HEK293 (cell line): ENCODE measurements around the gene MYOG.

Experiments
- CTCF ChIA-PET: fragments of 350-600 bp; formaldehyde crosslinking; extraction: SDS; loops from one replicate; lab custom pipeline; 2021; ENCODE audit warnings: antibody characterized with exemption; lab: Yijun Ruan, JAX
- POLR2A ChIA-PET: fragments of 300-600 bp; formaldehyde crosslinking; extraction: SDS; loops from one replicate; lab custom pipeline; 2020; ENCODE audit warnings: antibody characterized with exemption, inconsistent platforms; lab: Yijun Ruan, JAX
- H3K27ac ChIP-seq: fragments of 200-500 bp; sonication (Bioruptor generic); 2 replicates; pipeline ENCODE4 v1.5.1; 2014; ENCODE audit warnings: low read depth, low read length, control low read depth, inconsistent platforms; ENCODE audit errors: extremely low read depth
- H3K36me3 ChIP-seq, 2 experiments: fragments of 200-500 bp in 1 of 2; sonication (Bioruptor generic) in 1 of 2; 1 replicate in 1 of 2; 2 replicates in 1 of 2; pipeline ENCODE4 v1.5.1; 2014 to 2017; ENCODE audit warnings: inconsistent platforms in 2 of 2, low read length in 2 of 2; ENCODE audit not compliant: control insufficient read depth in 2 of 2, insufficient read depth in 1 of 2
- H3K4me1 ChIP-seq: fragments of 200-500 bp; sonication (Bioruptor generic); 2 replicates; pipeline ENCODE4 v1.5.1; 2014; ENCODE audit warnings: mild to moderate bottlenecking, low read length, inconsistent platforms; ENCODE audit not compliant: control insufficient read depth, insufficient read depth
- H3K4me3 ChIP-seq: 2 replicates; pipeline ENCODE4 v1.5.1; 2011; ENCODE audit warnings: low read depth, mild to moderate bottlenecking, control low read depth, low read length, moderate library complexity
- H3K9me3 ChIP-seq: fragments of 200-500 bp; sonication (Bioruptor generic); 2 replicates; pipeline ENCODE4 v1.5.1; 2014; ENCODE audit warnings: low read depth, low read length, inconsistent platforms; ENCODE audit not compliant: control insufficient read depth, insufficient read depth
- ATF2 ChIP-seq: fragments of 450-650 bp; formaldehyde crosslinking; IDR thresholded peaks from 2 replicates; pipeline ENCODE4 v1.5.1; 2016; ENCODE audit warnings: missing biosample characterization, missing genetic modification characterization, low read depth
- GFI1B ChIP-seq: fragments of 450-650 bp; formaldehyde crosslinking; IDR thresholded peaks from 2 replicates; pipeline ENCODE4 v1.5.1; 2016; ENCODE audit warnings: missing biosample characterization, missing genetic modification characterization
- SALL2 ChIP-seq: fragments of 450-650 bp; formaldehyde crosslinking; IDR thresholded peaks from 2 replicates; pipeline ENCODE4 v1.5.0; 2017; ENCODE audit warnings: missing biosample characterization, mild to moderate bottlenecking, missing genetic modification characterization, borderline replicate concordance
- SETDB1 ChIP-seq: IDR thresholded peaks from one replicate; pipeline ENCODE4 v1.6.1; 2017; ENCODE audit warnings: mild to moderate bottlenecking, low read length, moderate library complexity, mixed read lengths; ENCODE audit not compliant: insufficient read length
- YY2 ChIP-seq: fragments of 450-650 bp; formaldehyde crosslinking; IDR thresholded peaks from 2 replicates; pipeline ENCODE4 v1.5.1; 2016; ENCODE audit warnings: missing biosample characterization, missing genetic modification characterization
- ZBTB17 ChIP-seq: fragments of 450-650 bp; formaldehyde crosslinking; IDR thresholded peaks from 2 replicates; pipeline ENCODE4 v1.5.1; 2016; ENCODE audit warnings: missing biosample characterization, missing genetic modification characterization
- ZBTB21 ChIP-seq: fragments of 450-650 bp; formaldehyde crosslinking; IDR thresholded peaks from 2 replicates; pipeline ENCODE4 v1.5.1; 2017; ENCODE audit warnings: missing biosample characterization, missing genetic modification characterization
- ZBTB7A ChIP-seq: fragments of 450-650 bp; formaldehyde crosslinking; IDR thresholded peaks from 2 replicates; pipeline ENCODE4 v1.5.1; 2016; ENCODE audit warnings: low read depth, missing biosample characterization, missing genetic modification characterization
- ZNF121 ChIP-seq: fragments of 450-650 bp; formaldehyde crosslinking; IDR thresholded peaks from 2 replicates; pipeline ENCODE4 v1.5.1; 2016; ENCODE audit warnings: missing biosample characterization, missing genetic modification characterization
- ZNF174 ChIP-seq: fragments of 450-650 bp; formaldehyde crosslinking; IDR thresholded peaks from 2 replicates; pipeline ENCODE4 v1.5.0; 2017; ENCODE audit warnings: missing biosample characterization, mild to moderate bottlenecking, missing genetic modification characterization
- ZNF19 ChIP-seq: fragments of 450-650 bp; formaldehyde crosslinking; IDR thresholded peaks from 2 replicates; pipeline ENCODE4; 2016; ENCODE audit warnings: missing biosample characterization, missing genetic modification characterization, low read depth
- ZNF211 ChIP-seq: fragments of 450-650 bp; formaldehyde crosslinking; IDR thresholded peaks from 2 replicates; pipeline ENCODE4 v1.5.1; 2016; ENCODE audit warnings: low read depth, missing biosample characterization, missing genetic modification characterization
- ZNF266 ChIP-seq: fragments of 450-650 bp; formaldehyde crosslinking; IDR thresholded peaks from 2 replicates; pipeline ENCODE4 v1.5.1; 2016; ENCODE audit warnings: missing biosample characterization, missing genetic modification characterization, low read depth
- ZNF311 ChIP-seq: fragments of 450-650 bp; formaldehyde crosslinking; IDR thresholded peaks from 2 replicates; pipeline ENCODE4 v1.5.1; 2017; ENCODE audit warnings: missing biosample characterization, missing genetic modification characterization, borderline replicate concordance
- ZNF416 ChIP-seq: fragments of 450-650 bp; formaldehyde crosslinking; IDR thresholded peaks from 2 replicates; pipeline ENCODE4 v1.5.1; 2016; ENCODE audit warnings: missing biosample characterization, missing genetic modification characterization
- ZNF433 ChIP-seq: fragments of 450-650 bp; formaldehyde crosslinking; IDR thresholded peaks from 2 replicates; pipeline ENCODE4 v1.5.1; 2016; ENCODE audit warnings: missing biosample characterization, missing genetic modification characterization, low read depth
- ZNF514 ChIP-seq: fragments of 450-650 bp; formaldehyde crosslinking; IDR thresholded peaks from 2 replicates; pipeline ENCODE4 v1.5.1; 2016; ENCODE audit warnings: missing biosample characterization, missing genetic modification characterization
- ZNF548 ChIP-seq: fragments of 450-650 bp; formaldehyde crosslinking; IDR thresholded peaks from 2 replicates; pipeline ENCODE4 v1.5.1; 2016; ENCODE audit warnings: missing biosample characterization, missing genetic modification characterization
- ZNF558 ChIP-seq: fragments of 450-650 bp; formaldehyde crosslinking; IDR thresholded peaks from 2 replicates; pipeline ENCODE4 v1.5.1; 2016; ENCODE audit warnings: missing biosample characterization, missing genetic modification characterization
- ZNF660 ChIP-seq: fragments of 450-650 bp; IDR thresholded peaks from 2 replicates; pipeline ENCODE4 v1.5.1; 2018; ENCODE audit warnings: missing biosample characterization, mild to moderate bottlenecking, missing genetic modification characterization
- ZNF768 ChIP-seq: fragments of 450-650 bp; formaldehyde crosslinking; IDR thresholded peaks from 2 replicates; pipeline ENCODE4 v1.5.1; 2018; ENCODE audit warnings: missing biosample characterization, mild to moderate bottlenecking, missing genetic modification characterization
- ZNF777 ChIP-seq: fragments of 450-650 bp; formaldehyde crosslinking; IDR thresholded peaks from 2 replicates; pipeline ENCODE4 v1.5.1; 2017; ENCODE audit warnings: missing biosample characterization, missing genetic modification characterization, borderline replicate concordance
- TF ChIP-seq, protein P1 (sequence below): fragments of 450-650 bp; formaldehyde crosslinking; IDR thresholded peaks from 2 replicates; pipeline ENCODE4 v1.5.1; 2017; ENCODE audit warnings: missing biosample characterization, missing genetic modification characterization
- TF ChIP-seq, protein P2 (sequence below): fragments of 450-650 bp; formaldehyde crosslinking; IDR thresholded peaks from 2 replicates; pipeline ENCODE4 v1.5.1; 2016; ENCODE audit warnings: missing biosample characterization, missing genetic modification characterization

Gene MYOG

GRCh38 chr1:203044546-203045250 is 41.1 kb downstream of the MYOG start:
- TF ChIP-seq SALL2 (tag by site-specific recombination) (no peak), ZNF311 (tag by site-specific recombination) (no peak), ZNF121 (no peak), ZNF433 (no peak), ZNF768 (tag by site-specific recombination) (no peak), ZNF514 (tag by site-specific recombination) (no peak), ZBTB17 (tag by site-specific recombination) (no peak), YY2 (tag by site-specific recombination) (no peak), ATF2 (tag by site-specific recombination) (no peak), ZNF174 (tag by site-specific recombination) (no peak), ZNF266 (tag by site-specific recombination) (no peak), ZNF777 (tag by site-specific recombination) (no peak), ZNF416 (tag by site-specific recombination) (no peak), ZNF19 (no peak), ZNF660 (no peak), GFI1B (tag by site-specific recombination) (no peak), ZBTB7A (no peak)
- TF ChIP-seq, protein P1, sequence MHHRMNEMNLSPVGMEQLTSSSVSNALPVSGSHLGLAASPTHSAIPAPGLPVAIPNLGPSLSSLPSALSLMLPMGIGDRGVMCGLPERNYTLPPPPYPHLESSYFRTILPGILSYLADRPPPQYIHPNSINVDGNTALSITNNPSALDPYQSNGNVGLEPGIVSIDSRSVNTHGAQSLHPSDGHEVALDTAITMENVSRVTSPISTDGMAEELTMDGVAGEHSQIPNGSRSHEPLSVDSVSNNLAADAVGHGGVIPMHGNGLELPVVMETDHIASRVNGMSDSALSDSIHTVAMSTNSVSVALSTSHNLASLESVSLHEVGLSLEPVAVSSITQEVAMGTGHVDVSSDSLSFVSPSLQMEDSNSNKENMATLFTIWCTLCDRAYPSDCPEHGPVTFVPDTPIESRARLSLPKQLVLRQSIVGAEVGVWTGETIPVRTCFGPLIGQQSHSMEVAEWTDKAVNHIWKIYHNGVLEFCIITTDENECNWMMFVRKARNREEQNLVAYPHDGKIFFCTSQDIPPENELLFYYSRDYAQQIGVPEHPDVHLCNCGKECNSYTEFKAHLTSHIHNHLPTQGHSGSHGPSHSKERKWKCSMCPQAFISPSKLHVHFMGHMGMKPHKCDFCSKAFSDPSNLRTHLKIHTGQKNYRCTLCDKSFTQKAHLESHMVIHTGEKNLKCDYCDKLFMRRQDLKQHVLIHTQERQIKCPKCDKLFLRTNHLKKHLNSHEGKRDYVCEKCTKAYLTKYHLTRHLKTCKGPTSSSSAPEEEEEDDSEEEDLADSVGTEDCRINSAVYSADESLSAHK (tag by site-specific recombination) = no peak
- no peak overlapping the region for H3K27ac ChIP-seq
- H3K4me1 ChIP-seq = peaks cover 2% of the 10 kb centered on the region; the same call in 1 of the 2 replicates
- H3K36me3 ChIP-seq = no peaks in the 10 kb centered on the region
- ChIA-PET CTCF (interaction anchor here (0.7 to 23.3 kb wide), 4 partner anchors 9 to 222 kb away, joined by 3 to 526 read pairs (median 231); no protein-coding TSS in a partner anchor), POLR2A (no interaction called here)
- no peaks in the 10 kb centered on the region for H3K9me3 ChIP-seq
- no peak overlapping the region for H3K4me3 ChIP-seq

GRCh38 chr1:203043830-203044545 is 41.8 kb downstream of the MYOG start:
- TF ChIP-seq ZNF558 (no peak), ZNF211 (tag by site-specific recombination) (no peak), ZNF548 (tag by site-specific recombination) (no peak), SETDB1 (no peak), ZBTB21 (no peak)
- TF ChIP-seq, protein P2, sequence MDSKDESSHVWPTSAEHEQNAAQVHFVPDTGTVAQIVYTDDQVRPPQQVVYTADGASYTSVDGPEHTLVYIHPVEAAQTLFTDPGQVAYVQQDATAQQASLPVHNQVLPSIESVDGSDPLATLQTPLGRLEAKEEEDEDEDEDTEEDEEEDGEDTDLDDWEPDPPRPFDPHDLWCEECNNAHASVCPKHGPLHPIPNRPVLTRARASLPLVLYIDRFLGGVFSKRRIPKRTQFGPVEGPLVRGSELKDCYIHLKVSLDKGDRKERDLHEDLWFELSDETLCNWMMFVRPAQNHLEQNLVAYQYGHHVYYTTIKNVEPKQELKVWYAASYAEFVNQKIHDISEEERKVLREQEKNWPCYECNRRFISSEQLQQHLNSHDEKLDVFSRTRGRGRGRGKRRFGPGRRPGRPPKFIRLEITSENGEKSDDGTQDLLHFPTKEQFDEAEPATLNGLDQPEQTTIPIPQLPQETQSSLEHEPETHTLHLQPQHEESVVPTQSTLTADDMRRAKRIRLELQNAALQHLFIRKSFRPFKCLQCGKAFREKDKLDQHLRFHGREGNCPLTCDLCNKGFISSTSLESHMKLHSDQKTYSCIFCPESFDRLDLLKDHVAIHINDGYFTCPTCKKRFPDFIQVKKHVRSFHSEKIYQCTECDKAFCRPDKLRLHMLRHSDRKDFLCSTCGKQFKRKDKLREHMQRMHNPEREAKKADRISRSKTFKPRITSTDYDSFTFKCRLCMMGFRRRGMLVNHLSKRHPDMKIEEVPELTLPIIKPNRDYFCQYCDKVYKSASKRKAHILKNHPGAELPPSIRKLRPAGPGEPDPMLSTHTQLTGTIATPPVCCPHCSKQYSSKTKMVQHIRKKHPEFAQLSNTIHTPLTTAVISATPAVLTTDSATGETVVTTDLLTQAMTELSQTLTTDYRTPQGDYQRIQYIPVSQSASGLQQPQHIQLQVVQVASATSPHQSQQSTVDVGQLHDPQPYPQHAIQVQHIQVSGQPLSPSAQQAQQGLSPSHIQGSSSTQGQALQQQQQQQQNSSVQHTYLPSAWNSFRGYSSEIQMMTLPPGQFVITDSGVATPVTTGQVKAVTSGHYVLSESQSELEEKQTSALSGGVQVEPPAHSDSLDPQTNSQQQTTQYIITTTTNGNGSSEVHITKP (tag by site-specific recombination) = no peak
- Histone ChIP-seq H3K4me3 (no peak overlapping the region), H3K9me3 (no peaks in the 10 kb centered on the region), H3K27ac (no peak overlapping the region), H3K4me1 (peaks cover 2% of the 10 kb centered on the region; the same call in 1 of the 2 replicates), H3K36me3 (no peaks in the 10 kb centered on the region)
- POLR2A ChIA-PET = no interaction called here
- CTCF ChIA-PET = interaction anchor here (0.7 to 23.3 kb wide), 5 partner anchors 10 to 223 kb away, joined by 3 to 526 read pairs (median 169); partner anchors contain the start of gene PPFIA4
